GM12801 (cell line): ENCODE data around the gene PPIB.

Experiments
- TF ChIP-seq, protein P1 (sequence below): IDR thresholded peaks from one replicate; pipeline ENCODE4 v1.5.1; 2011; ENCODE audit warnings: control low read depth; ENCODE audit not compliant: insufficient read length; ENCODE audit errors: extremely low read depth

Gene PPIB

DNA sequence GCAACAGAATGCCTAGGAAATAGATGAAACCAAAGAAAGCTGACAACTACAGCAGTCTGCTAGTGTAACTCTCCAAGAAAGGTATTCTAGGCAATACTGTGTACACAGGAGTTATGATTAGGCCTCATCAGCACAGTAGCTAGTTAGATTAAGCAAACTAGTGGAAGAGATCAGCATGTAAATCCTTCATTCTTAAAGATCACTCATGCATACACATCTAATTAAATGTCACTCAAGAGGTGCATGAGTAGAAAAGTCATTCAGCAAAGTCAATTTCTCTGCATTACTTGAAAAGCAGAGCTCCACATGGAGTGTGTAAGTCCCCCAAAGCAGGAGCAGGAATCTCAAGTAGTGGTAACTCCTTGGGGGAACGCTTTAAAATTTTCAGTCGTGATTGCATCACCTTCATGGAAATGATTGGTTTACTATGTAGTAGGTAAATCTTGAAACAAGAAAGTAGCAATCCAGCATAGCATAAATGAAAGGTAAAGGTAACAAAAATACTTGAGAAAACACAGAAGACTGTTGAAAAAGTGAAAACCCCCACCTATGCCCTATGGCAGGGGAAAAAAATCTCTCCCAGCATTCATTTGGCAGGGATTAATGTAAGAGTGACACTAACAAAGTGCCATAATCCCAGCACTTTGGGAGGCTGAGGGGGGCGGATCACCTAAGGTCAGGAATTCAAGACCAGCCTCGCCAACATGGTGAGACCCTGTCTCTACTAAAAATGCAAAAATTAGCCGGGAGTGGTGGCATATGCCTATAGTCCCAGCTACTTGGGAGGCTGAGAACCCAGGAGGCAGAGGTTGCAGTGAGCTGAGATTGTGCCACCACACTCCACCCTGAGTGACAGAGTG lies 29.4 kb upstream of the PPIB start:
- TF ChIP-seq, protein P1, sequence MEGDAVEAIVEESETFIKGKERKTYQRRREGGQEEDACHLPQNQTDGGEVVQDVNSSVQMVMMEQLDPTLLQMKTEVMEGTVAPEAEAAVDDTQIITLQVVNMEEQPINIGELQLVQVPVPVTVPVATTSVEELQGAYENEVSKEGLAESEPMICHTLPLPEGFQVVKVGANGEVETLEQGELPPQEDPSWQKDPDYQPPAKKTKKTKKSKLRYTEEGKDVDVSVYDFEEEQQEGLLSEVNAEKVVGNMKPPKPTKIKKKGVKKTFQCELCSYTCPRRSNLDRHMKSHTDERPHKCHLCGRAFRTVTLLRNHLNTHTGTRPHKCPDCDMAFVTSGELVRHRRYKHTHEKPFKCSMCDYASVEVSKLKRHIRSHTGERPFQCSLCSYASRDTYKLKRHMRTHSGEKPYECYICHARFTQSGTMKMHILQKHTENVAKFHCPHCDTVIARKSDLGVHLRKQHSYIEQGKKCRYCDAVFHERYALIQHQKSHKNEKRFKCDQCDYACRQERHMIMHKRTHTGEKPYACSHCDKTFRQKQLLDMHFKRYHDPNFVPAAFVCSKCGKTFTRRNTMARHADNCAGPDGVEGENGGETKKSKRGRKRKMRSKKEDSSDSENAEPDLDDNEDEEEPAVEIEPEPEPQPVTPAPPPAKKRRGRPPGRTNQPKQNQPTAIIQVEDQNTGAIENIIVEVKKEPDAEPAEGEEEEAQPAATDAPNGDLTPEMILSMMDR, result no peak

DNA sequence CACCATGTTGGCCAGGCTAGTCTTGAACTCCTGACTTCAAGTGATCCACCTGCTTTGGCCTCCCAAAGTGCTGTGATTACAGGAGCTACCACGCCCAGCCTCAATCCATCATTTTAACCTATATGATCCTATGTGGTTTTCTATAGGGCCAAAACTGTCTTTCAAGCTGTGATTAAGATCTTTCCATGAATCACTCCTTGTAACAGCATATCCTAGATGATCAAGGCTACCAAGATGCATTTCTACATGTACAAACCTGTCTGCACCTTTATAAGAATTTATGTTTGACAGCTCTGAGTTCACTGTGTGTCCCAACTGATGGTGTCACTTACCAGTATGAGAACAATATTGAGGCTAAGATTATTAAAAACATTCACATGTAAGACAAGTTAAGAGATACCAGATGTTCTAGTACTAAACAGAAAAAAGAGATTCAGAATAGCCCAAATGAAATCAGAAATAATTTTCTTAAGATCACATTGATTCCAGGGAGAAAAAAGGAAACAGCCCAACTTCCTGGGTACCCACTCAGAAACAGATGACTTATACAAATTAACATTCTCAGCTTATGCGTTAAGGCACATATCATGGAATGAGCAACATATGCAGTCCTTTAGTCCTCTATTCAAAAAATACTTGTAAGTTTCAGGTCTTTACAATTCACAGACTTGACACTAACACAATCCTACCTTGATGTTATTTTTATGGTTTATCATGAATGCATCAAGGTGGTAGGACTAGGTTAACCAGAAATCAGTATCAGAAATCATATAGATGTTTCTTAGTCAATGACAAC lies 24.8 kb upstream of the PPIB start:
- TF ChIP-seq, protein P1, result no peak

DNA sequence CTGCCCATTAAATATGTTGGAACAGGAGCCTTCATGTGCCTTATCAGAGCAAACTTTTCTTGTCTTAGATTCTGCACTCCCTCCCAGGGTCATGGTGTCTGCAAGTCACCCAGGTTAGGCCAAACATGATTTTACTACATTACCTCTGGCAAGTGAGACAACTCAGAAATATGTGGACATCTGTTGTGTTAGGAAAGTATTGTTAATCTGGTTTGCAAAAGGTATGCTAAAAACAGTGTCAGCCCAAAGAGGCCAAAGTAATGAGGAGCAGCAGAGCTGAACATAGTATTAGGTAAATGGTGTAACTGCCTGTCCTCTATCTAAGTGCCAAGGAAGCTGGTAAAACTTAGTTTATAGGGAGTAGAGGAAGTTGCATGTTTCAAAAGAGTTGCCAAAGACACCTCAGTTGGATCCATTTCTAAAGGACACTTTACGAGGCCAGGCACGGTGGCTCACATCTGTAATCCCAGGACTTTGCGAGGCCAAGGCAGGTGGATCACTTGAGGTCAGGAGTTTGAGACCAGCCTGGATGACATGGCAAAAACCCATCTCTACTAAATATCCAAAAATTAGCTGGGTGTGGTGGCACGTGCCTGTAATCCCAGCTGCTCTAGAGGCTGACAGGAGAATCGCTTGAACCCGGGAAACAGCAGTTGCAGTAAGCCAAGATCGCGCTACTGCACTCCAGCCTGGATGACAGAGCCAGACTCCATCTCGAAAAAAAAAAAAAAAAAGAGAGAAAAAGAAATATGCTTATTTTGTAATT lies 22.5 kb upstream of the PPIB start:
- TF ChIP-seq, protein P1, result no peak

DNA sequence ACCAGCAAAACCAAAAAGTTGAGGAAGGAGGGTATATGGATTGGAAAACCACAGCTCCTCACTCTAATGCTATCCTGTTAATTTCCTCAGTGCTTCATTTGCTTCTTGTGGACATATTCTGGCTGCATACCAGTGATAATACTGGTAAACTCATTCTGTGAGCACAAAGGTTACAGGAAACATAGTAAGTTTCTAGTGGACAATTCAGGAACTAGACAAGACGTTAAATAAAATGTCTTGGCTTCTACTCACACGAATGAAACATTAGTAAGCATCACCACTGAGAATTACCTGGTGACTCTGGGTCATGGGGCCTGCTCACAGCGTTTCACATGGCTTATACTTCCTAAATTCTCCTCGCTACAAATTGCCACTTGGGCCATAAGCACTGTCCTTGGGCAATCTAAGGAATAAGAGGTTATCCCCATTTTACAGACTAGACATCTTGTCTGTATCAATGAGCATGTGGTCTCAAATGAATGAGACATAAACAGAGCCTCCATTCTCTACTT lies 20.1 kb upstream of the PPIB start:
- TF ChIP-seq, protein P1, result no peak

DNA sequence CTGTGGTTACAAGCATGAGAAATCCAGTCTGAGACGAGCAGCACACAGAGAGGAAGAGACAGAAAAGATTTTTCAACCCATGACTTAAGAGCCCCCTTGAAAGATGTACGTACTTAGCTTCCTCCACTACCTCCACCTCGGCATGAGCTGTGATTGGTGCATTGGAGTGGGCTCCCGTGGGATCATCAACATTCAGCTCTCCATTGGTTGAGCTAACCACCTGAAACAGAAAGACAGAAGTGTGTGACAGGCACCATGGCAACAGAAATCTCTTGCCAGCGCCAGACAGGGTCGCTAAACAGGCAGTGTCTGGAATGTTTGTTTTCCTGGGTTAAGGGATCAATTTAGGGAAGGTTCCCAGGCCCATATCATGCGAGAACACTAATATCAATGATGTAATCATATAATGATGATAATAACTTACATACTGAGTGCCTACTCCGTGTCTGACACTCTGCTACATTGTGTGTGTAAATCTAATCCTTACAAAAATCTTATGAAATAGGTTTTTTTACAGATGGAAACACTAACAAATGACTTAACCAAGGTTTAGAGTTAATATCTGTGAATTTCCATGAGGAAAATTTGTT lies 17.5 kb upstream of the PPIB start:
- TF ChIP-seq, protein P1, result no peak

DNA sequence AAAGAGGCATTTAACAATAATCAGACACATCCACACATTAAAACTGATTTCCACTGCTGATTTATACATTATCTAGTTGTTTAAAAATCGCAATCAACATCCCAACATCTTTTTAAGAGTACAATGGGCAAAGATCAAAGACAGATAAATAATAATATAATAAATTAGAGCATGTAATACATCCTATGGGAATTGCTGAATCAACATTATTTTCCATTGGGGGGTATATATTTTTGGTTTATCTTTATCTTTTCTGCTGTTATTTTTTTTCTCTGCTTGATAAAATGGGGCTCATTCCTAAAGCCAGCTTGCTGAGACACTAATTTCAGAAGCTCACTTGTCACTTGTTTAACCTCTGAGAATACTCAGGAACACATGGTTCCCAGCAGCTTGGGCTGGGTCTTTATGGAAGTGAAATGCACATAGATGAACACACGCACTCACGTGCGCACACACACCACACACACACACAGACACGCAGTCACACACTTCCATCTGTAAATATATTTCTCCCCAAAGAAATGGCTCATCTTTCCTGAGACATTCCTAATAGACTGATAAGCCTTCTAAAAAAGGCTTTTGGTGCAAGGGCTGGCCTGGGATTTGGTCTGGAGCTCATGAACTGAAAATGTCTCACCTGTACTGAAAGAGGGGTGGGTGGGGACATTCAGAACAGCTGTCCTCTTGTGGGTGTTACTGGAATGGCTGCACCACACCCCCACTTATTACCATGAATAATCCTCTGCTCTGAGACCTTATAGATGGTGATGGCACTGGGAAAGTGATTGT lies 3.5 kb upstream of the PPIB start:
- TF ChIP-seq, protein P1, result no peak
